ENCODE data around the gene GMDS. TPM values are rescaled to one million over a fixed set of nuclear protein-coding genes. Genes with fewer than 3 reads are reported as not detected.

The GMDS gene
- total RNA-seq, 2 experiments from 2014 or later, result 30.3 to 38.5 TPM

DNA sequence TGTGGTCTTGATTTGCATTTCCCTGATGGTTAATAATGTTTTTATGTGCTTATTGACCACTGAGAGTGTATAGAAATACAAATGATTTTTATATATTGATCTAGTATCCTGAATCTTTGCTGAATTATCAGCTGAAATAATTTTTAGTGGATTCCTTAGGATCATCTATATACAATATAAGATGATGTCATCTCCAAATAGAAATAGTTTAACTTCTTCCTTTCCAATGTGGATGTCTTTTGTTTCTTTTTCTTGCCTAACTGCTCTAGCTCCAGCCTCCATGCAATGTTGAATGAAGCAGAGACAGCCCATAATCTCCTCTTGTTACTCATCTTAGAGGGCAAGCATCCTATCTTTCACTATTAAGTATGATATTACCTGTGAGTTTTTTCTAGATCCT, 226.4 kb downstream of the GMDS start:
- CTCF ChIA-PET, result no interaction called here
- POLR2A ChIA-PET, result no interaction called here

DNA sequence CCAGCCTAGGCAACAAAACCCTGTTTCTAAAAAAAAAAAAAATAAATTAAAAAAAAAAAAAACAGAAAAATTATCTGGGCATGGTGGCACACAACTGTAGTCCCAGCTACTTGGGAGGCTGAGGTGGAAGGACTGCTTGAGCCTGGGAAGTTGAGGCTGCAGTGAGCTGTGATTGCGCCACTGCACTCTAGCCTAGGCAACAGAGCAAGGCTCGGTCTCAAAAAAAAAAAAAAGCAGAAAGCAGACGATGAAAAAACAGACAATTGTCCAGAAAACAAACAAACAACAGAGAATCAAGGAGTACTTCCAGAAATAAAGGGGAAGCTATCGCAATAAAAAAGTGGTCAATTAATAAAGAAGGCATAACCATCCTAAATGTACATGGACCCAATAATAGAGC, 229.4 kb downstream of the GMDS start:
- peaks cover 3% of the 10 kb centered on the region for H3K4me1 Mint-ChIP-seq (ENCODE audit: low read depth)
- ChIA-PET CTCF (no interaction called here), POLR2A (no interaction called here)
- no peak overlapping the region for H3K4me3 Mint-ChIP-seq
- H3K27me3 Mint-ChIP-seq (ENCODE audit: low read depth), result no peaks in the 10 kb centered on the region
- no peak overlapping the region for H3K27ac Mint-ChIP-seq
- H3K9me3 Mint-ChIP-seq (ENCODE audit: insufficient read depth), result peaks cover 25% of the 10 kb centered on the region
- H3K36me3 Mint-ChIP-seq (ENCODE audit: low read depth), result peaks cover 18% of the 10 kb centered on the region
- ATAC-seq (no peak), DNase-seq (no peak)

More for the DNA sequence above, 226.4 kb downstream of the GMDS start:
- peaks cover 13% of the 10 kb centered on the region for H3K9me3 Mint-ChIP-seq (ENCODE audit: insufficient read depth)
- no peak overlapping the region for H3K27ac Mint-ChIP-seq
- H3K36me3 Mint-ChIP-seq (ENCODE audit: low read depth), result peaks cover 10% of the 10 kb centered on the region
- H3K27me3 Mint-ChIP-seq (ENCODE audit: low read depth), result no peaks in the 10 kb centered on the region
- peaks cover 8% of the 10 kb centered on the region for H3K4me1 Mint-ChIP-seq (ENCODE audit: low read depth)
- ATAC-seq (no peak), DNase-seq (no peak)
- no peak overlapping the region for H3K4me3 Mint-ChIP-seq

DNA sequence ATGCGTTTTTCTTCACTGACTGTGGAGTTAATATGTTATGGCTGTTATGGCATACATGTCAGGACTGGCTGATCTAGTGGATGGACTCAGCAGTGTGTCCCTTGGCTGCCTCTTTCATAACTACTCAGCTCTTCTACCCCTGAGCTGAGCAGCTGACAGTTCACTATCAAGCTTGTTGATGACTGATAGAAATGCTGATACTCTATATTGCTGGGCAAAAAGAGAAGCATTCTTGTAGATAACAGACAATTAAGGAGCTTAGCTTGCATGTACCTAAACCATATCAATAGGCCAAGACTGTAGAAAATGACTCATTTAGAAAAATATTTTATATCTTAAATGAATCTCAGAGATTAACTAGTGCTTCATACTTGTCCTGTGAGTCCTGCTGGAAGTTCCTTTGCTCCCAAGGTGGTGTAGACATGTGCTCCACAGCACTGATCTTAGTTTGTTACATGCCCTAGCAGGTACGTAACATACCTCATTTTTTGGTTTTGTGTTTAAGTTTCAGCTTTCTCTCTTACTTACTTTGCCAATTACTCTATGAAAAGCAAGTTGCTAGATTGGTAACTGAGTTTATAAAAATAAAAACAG, 236.9 kb downstream of the GMDS start:
- CTCF ChIA-PET, result no interaction called here
- no peaks in the 10 kb centered on the region for H3K27me3 Mint-ChIP-seq (ENCODE audit: low read depth)
- ATAC-seq (no peak), DNase-seq (no peak)
- H3K36me3 Mint-ChIP-seq (ENCODE audit: low read depth), result peaks cover 21% of the 10 kb centered on the region
- H3K4me3 Mint-ChIP-seq, result no peak overlapping the region
- H3K4me1 Mint-ChIP-seq (ENCODE audit: low read depth), result no peaks in the 10 kb centered on the region
- H3K27ac Mint-ChIP-seq, result no peak overlapping the region
- POLR2A ChIA-PET, result no interaction called here
- H3K9me3 Mint-ChIP-seq (ENCODE audit: insufficient read depth), result peaks cover 12% of the 10 kb centered on the region

DNA sequence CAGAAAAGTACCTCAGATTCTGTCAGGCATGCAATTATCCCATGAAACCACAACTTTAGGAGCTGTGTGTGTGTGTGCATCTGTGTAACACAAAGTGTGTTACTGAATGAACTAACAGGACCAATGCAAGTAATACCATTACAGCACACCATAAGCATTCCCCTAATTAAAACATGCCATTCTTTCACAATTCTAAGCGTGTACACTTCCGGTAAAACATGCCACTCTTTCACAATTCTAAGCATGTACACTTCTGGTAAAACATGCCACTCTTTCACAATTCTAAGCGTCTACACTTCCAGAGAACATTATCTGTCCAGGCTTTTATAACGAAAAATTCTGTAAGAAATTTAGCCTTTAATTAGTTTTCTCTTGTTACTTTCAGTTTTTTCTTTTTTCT, 238.2 kb downstream of the GMDS start:
- DNase-seq, result no peak
- no peaks in the 10 kb centered on the region for H3K27me3 Mint-ChIP-seq (ENCODE audit: low read depth)
- ATAC-seq, result no peak
- peaks cover 9% of the 10 kb centered on the region for H3K9me3 Mint-ChIP-seq (ENCODE audit: insufficient read depth)
- H3K4me3 Mint-ChIP-seq, result no peak overlapping the region
- H3K36me3 Mint-ChIP-seq (ENCODE audit: low read depth), result peaks cover 18% of the 10 kb centered on the region
- H3K27ac Mint-ChIP-seq, result no peak overlapping the region
- ChIA-PET POLR2A (no interaction called here), CTCF (no interaction called here)
- H3K4me1 Mint-ChIP-seq (ENCODE audit: low read depth), result no peaks in the 10 kb centered on the region

DNA sequence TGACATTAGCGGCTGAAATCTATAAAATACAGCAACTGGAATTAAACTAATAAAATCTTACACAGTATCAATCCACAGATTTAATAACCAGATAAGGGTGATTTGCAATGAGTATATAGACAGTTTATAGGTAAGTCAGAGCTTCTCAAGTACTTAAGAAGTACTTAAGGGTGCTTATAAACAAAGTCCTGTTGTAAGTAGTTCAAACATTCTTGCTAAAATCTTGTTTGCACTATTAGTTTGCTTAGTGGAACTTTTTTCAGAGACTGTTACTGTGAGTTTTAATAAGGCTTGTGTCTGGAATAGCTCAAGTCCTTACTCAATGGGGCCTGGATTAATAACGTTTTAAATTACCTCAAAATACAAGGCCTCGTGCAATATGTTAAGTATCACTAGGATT, 240.5 kb downstream of the GMDS start:
- Mint-ChIP-seq H3K36me3 (ENCODE audit: low read depth) (peaks cover 12% of the 10 kb centered on the region), H3K4me3 (no peak overlapping the region), H3K27me3 (ENCODE audit: low read depth) (no peaks in the 10 kb centered on the region), H3K27ac (no peak overlapping the region), H3K4me1 (ENCODE audit: low read depth) (no peaks in the 10 kb centered on the region), H3K9me3 (ENCODE audit: insufficient read depth) (no peaks in the 10 kb centered on the region)
- DNase-seq (no peak), ATAC-seq (no peak)
- ChIA-PET CTCF (no interaction called here), POLR2A (no interaction called here)

DNA sequence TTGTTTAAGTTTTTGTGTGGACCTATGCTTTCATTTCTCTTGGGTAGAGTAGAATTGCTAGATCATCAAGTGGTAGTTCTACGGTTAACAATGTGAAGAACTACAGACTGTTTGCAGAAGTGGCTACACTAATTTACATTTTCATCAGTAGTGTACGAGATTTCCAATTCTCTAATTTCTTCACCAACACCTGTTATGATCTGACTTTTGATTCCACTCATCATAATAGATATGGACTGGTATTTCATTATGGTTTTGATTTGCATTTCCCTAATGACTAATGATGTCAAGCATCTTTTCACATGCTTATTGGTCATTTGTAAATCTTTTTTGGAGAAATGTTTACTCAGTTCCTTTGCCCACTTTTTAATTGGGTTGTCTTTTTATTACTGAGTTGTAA, 244.4 kb downstream of the GMDS start:
- ChIA-PET CTCF (no interaction called here), POLR2A (no interaction called here)
- Mint-ChIP-seq H3K9me3 (ENCODE audit: insufficient read depth) (no peaks in the 10 kb centered on the region), H3K4me1 (ENCODE audit: low read depth) (no peaks in the 10 kb centered on the region), H3K36me3 (ENCODE audit: low read depth) (peaks cover 4% of the 10 kb centered on the region), H3K4me3 (no peak overlapping the region), H3K27me3 (ENCODE audit: low read depth) (no peaks in the 10 kb centered on the region), H3K27ac (no peak overlapping the region)
- ATAC-seq, result no peak
- no peak for DNase-seq

DNA sequence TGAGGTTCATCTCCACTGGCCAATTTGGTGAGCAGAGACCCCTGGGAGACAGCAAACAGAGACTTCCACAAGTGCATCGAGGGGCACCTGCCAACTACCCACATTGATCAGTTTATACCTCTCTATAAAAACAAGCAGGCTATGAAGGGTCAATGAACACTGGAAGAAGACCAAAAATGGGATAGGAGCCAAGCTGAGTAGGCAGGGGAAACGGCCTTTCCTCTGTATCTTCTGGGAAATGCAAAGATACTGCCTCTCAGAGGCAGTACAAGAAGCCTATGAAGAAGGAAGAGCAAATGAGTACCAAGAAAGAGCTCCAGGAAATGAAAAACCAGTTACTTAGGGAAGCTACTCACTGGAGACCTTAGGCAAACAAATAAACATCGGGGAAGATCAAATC, 247.7 kb downstream of the GMDS start:
- Mint-ChIP-seq H3K36me3 (ENCODE audit: low read depth) (no peaks in the 10 kb centered on the region), H3K27me3 (ENCODE audit: low read depth) (no peaks in the 10 kb centered on the region), H3K9me3 (ENCODE audit: insufficient read depth) (no peaks in the 10 kb centered on the region), H3K4me1 (ENCODE audit: low read depth) (no peaks in the 10 kb centered on the region), H3K27ac (no peak overlapping the region), H3K4me3 (no peak overlapping the region)
- DNase-seq (no peak), ATAC-seq (no peak)
- ChIA-PET POLR2A (no interaction called here), CTCF (interaction anchor here (0.7 kb wide), 1 partner anchor 108 kb away, joined by 4 read pairs; no protein-coding TSS in a partner anchor)

DNA sequence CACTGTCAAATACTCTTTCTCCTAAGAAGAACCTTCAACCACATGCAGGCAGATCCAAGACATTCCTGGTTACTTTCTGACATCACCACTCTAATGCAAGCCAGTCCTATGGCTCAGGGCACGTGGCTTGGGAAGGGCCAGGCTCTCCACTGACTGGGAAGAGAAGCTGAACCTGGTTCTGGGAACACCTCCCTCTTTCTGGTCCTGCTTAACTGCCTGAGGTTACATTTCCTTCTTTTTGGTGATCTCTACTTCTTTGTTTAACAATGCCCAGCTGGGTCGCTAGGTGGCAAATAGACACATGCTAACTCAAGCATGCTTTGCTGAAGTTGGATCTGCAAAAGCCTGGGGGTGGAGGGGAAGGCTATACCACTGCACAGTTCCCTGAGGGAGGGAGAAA, 249.8 kb downstream of the GMDS start:
- Mint-ChIP-seq H3K4me1 (ENCODE audit: low read depth) (no peaks in the 10 kb centered on the region), H3K36me3 (ENCODE audit: low read depth) (peaks cover 3% of the 10 kb centered on the region), H3K9me3 (ENCODE audit: insufficient read depth) (no peaks in the 10 kb centered on the region), H3K27me3 (ENCODE audit: low read depth) (no peaks in the 10 kb centered on the region), H3K27ac (no peak overlapping the region), H3K4me3 (no peak overlapping the region)
- CTCF ChIA-PET, result no interaction called here
- ATAC-seq (no peak), DNase-seq (no peak)
- POLR2A ChIA-PET, result no interaction called here

DNA sequence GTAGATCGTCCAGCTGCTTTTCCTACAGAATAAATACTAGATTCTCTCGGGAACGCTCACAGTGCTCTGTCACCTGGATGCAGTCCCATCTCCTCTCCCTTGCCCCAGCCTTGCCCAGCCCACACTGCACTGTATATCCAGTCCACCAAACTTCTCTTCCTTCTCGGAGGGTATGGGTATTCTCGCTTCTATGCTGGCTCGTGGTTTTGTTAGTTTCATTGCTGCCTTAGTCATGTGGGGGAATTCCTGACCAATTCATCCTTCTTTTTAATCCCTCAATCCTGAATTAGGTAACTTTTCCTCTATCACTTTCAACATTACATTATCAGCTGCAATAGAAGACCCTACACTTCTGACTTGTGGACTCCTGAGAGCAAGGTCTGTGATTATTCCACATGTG, 252.4 kb downstream of the GMDS start:
- ChIA-PET CTCF (no interaction called here), POLR2A (interaction anchor here (0.6 kb wide), 1 partner anchor 94 kb away, joined by 3 read pairs; no protein-coding TSS in a partner anchor)
- Mint-ChIP-seq H3K27me3 (ENCODE audit: low read depth) (no peaks in the 10 kb centered on the region), H3K27ac (no peak overlapping the region), H3K9me3 (ENCODE audit: insufficient read depth) (no peaks in the 10 kb centered on the region), H3K4me3 (no peak overlapping the region), H3K36me3 (ENCODE audit: low read depth) (peaks cover 3% of the 10 kb centered on the region), H3K4me1 (ENCODE audit: low read depth) (no peaks in the 10 kb centered on the region)
- no peak for DNase-seq
- ATAC-seq, result no peak

DNA sequence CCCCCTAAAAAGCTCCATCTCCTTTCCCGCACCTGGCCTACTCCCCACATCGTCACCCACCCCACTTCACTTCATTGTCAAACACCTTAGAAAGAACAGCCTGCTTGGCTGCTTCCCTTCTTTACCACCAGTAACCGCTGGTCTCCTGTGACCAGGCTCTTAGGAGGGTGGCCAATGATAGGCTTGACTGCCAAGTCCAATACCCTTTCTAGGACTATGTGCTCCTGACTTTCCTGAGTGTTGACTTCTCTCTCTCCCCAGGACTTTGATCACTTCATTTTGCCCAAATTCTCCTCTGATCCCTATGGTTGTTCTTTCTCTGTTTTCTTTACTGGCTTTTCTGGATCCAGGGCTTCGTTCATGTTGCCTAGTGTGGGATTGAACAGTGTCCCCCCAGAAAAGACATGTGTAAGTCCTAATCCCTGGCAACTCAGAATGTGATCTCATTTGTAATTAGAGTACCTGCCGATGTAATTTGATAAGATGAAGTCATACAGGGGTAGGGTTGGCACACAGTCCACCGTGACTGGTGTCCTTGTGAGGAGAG, 254.0 kb downstream of the GMDS start:
- ATAC-seq, result no peak
- H3K4me3 Mint-ChIP-seq, result no peak overlapping the region
- H3K36me3 Mint-ChIP-seq (ENCODE audit: low read depth), result peaks cover 3% of the 10 kb centered on the region
- DNase-seq, result no peak
- H3K27ac Mint-ChIP-seq, result no peak overlapping the region
- CTCF ChIA-PET, result no interaction called here
- no peaks in the 10 kb centered on the region for H3K4me1 Mint-ChIP-seq (ENCODE audit: low read depth)
- H3K27me3 Mint-ChIP-seq (ENCODE audit: low read depth), result no peaks in the 10 kb centered on the region
- no peaks in the 10 kb centered on the region for H3K9me3 Mint-ChIP-seq (ENCODE audit: insufficient read depth)
- POLR2A ChIA-PET, result no interaction called here

DNA sequence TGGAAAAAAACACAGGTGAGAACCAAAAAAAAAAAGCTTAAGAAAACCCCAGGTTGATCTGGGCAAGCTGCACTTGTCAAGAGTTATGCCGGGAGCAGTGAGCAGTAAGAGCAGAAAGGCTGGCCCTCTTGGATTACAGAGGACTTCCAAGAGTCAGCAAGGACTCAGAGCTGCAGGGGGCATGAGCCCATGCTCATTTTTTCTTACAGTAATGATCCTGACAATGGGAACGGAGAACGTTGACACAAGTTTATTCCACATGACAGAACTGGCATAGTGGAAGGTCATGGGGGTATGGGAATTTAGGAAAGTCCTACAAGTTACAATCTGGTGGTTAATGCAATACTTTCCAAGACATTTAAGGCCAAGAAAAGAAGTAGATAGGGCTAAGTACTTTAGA, 256.6 kb downstream of the GMDS start:
- Mint-ChIP-seq H3K9me3 (ENCODE audit: insufficient read depth) (peaks cover 4% of the 10 kb centered on the region), H3K27ac (no peak overlapping the region), H3K4me3 (no peak overlapping the region), H3K36me3 (ENCODE audit: low read depth) (peaks cover 3% of the 10 kb centered on the region), H3K27me3 (ENCODE audit: low read depth) (no peaks in the 10 kb centered on the region), H3K4me1 (ENCODE audit: low read depth) (no peaks in the 10 kb centered on the region)
- ATAC-seq, result no peak
- DNase-seq, result no peak
- CTCF ChIA-PET, result no interaction called here
- POLR2A ChIA-PET, result no interaction called here

DNA sequence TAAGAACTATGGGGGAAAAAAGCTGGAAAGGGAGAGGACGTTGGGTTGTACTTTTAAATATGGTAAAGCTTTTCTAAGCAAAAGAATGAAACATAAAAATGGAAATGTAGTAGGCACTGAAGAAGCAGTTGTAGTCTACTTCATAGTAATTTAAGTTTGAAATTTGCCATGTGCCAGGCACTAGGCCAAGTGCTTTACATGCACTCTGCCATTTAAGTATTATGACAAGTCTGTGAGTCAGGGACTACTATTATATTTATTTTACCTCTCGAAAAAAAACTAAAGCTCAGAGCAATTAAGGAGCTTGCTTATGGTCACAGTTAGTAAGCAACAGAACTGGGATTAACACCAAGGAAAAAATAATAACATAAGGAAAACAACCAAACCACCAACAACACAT, 257.8 kb downstream of the GMDS start:
- POLR2A ChIA-PET, result no interaction called here
- no peaks in the 10 kb centered on the region for H3K27me3 Mint-ChIP-seq (ENCODE audit: low read depth)
- CTCF ChIA-PET, result no interaction called here
- H3K4me3 Mint-ChIP-seq, result no peak overlapping the region
- H3K9me3 Mint-ChIP-seq (ENCODE audit: insufficient read depth), result peaks cover 4% of the 10 kb centered on the region
- no peak for ATAC-seq
- DNase-seq, result no peak
- H3K36me3 Mint-ChIP-seq (ENCODE audit: low read depth), result peaks cover 9% of the 10 kb centered on the region
- H3K4me1 Mint-ChIP-seq (ENCODE audit: low read depth), result no peaks in the 10 kb centered on the region
- H3K27ac Mint-ChIP-seq, result no peak overlapping the region

Measured in activated CD8-positive, alpha-beta T cell treated with anti-CD3 and anti-CD28 coated beads, Interleukin-2, amount 10 ng/mL, durations not matched to agents 7 days and 5 days (primary cell).